ENCODE measurements around the gene IFT80. TPM values are rescaled to one million over a fixed set of nuclear protein-coding genes. Genes with fewer than 3 reads are reported as not detected.

Gene IFT80
- total RNA-seq, 1 experiment from 2014 or later: 13.5 TPM

DNA sequence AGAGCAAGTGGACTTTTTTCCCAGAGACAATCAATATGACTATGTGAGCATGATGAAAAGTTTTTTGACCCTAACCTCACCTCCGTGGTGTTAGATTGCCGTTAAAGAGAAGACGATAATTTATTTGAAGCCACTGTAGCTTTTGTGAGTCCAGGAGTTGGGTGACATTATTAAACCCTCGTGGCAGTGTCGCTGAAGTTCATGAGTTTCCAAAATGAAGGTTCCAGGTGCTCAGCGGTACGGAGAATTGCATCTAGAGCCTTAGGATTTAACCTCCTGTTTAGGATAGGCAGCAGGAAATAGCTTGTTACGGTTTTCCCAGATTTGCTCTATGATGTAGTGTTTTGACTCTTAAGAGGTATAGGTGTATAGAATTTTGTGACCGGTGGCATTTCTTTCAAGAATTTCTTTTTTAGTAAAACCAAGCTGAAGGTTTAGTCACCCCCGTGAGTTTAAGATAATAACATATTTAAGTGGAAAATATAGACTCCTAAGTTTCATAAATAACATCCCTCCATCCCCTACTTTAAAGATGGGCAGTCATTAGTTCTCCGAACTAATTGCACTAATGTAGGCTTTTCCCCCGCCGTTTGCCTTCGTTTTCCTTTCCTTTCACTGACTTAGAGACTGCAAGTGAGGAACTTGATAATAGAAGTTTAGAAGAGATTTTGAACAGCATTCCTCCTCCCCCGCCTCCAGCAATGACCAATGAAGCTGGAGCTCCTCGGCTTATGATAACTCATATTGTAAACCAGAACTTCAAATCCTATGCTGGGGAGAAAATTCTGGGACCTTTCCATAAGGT is 2.5 kb upstream of the IFT80 start:
- peak; percentile 74 for DNase-seq (ENCODE audit: low read depth)

DNA sequence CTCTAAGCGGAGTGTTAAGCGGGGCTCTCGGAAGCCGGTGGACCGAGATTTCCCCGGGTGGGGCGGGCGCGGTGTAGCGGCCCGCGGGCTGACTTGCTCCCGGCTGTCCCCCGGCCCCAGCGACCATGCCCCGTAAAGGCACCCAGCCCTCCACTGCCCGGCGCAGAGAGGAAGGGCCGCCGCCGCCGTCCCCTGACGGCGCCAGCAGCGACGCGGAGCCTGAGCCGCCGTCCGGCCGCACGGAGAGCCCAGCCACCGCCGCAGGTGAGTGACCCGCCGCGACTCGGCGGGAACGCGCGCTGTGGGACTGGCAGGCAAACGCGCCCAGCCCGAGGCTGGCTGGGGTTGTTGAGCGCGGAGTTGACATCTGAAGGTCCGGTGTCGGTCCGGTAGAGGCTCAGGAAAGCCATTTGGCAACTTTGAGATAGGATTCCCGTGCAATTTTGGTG is 1.7 kb upstream of the IFT80 start:
- no peak for DNase-seq (ENCODE audit: low read depth)

DNA sequence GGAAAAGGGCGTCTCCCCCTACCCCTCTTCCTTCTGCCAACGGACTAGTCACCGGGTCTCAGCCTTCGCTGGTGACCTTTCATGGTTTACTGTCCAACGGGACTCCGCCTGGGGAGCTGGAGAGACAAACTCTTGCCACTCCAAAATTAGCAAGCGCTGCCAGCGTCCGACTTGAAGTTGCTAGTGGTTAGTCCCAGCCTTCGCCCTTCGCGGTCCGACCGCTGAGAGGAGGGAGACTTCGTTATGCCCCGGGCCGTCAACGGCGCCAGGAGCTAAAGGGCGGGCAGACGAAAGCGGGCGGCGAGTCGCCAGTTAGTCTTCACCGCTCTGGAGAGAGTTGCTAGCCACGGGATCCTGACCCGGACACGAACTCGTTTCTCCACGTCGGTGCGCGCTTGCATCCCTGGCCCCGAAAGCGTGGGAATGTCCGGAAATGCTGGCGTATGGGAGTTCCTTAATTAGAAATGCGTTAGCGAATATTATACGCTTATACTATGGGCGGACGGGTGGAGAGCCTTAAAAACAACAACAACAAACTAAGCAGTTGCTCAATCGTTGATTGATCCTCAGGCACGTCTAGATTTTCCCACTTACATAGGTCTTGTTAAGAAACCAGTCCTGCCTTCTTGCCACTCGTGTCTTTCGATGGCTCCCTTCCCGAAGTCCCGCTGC is 1.1 kb upstream of the IFT80 start:
- DNase-seq (ENCODE audit: low read depth): peak; percentile 41

DNA sequence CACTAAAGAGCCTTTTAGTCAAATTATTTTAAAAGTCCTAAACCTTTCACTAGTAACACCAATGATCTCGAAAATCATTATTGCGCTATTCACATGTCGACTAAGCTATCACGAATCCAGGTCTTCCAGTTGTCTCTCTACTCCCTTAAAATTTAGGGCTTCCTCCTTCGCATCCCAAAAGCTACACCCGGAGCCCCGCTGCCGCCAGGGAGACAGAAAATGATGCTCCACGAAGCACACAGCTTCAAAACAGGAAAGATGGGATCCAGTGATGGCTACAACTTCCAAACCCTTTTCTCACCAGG is 253 bp downstream of the IFT80 start:
- no peak for DNase-seq (ENCODE audit: low read depth)

DNA sequence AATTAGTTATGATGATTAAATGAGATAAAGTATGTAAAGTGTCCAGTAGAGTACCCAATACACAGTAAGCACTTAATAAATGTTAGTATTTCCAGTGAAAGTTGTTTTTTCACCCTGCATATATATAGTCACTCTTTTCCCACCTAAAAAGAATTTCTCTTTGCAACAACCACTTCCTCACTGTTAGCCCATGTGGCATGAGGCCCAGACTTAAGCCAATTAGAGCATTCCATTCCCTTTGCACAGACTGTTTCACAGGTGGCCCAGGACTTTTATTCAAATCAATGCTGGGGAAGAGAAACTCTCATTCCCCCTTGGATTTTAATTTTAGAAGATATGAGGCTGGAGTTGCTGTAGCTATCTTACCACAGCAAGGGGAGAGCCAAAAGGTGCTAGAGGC is 3.7 kb downstream of the IFT80 start:
- peak; percentile 64 for DNase-seq (ENCODE audit: low read depth)

DNA sequence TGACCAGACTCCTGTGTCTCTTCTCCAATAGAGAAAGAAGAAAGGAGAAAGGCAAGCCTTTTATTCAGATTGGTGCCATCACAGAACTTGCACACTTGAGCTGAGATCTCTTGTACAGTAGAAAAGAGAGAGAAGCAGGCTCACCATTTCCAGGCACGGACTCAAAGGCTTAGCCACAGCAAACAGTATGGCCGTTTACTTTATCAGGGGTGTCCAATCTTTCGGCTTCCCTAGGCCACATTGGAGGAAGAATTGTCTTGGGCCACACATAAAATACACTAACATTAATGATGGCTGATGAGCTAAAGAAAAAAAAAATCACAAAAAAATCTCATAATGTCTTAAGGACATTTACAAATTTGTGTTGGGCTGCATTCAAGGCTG is 5.0 kb downstream of the IFT80 start:
- DNase-seq (ENCODE audit: low read depth): no peak

DNA sequence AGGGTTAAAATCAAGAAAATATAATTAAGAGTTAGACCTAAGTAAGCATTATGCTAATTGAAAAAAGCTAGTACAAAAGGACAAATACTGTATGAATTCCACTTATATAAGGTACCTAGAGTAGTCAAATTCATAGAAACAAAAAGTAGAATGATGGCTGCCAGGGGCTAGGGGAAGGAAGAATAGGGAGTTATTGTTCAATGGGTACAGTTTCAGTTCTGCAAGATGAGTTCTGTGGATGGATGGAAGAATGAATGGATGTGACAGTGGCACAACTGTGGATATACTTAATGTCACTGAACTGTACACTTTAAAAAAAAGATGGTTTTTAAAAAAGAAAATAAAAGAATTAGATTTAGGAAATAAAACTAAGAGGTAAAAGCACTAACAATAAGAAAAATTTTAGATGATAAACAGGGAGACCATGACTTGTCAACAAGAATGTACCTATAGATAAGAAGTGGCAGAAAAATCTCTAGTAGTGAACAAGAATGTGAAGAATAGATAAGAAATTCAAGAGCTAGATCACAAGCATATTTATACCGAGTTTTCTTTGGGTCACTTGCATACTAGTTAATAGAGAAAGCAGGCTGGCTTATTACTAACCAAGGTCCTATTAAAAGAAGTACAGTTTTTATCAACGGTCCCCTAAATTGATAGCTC is 5.5 kb downstream of the IFT80 start:
- no peak for DNase-seq (ENCODE audit: low read depth)

DNA sequence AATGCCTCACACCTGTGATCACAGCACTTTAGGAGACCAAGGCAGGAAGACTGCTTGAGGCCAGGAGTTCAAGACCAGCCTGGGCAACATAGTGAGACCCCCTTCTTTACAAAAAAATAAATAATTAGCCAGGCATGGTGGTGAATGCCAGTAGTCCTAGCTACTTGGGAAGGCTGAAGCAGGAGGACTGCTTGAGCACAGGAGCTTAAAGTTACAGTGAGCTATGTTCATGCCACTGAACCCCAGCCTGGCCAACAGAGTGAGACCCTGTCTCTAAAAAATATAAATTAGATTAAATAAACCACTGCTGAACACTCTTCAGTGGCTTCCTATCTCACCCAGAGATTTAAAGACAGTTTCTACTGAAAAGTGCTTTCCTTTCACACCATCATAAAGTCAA is 6.2 kb downstream of the IFT80 start:
- DNase-seq (ENCODE audit: low read depth): no peak

DNA sequence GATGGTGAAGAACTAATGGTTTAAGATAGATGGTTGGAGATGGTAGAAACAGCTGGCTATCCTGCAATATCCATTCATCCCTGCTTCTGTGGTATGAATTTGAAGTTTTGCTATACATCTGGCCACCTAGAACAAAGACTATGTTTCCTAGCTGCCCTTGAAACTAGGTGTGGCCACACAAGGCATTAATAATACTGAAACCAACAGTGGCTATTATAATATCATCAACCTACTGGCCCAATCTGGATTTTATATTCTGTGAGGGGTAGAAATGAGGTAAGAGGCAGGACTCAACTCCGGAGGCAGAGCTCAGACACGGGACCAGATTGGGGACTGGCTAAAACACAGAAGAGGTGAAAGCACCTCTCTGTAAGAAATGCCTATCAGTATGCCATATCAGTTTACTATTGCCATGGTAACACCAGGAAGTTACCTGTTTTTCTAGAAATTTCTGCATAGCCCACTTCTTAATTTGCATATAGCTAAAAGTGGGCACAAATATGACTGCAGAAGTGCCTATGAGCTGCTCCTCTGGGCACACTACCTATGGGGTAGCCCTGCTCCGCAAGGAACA is 8.4 kb downstream of the IFT80 start:
- DNase-seq (ENCODE audit: low read depth): no peak

DNA sequence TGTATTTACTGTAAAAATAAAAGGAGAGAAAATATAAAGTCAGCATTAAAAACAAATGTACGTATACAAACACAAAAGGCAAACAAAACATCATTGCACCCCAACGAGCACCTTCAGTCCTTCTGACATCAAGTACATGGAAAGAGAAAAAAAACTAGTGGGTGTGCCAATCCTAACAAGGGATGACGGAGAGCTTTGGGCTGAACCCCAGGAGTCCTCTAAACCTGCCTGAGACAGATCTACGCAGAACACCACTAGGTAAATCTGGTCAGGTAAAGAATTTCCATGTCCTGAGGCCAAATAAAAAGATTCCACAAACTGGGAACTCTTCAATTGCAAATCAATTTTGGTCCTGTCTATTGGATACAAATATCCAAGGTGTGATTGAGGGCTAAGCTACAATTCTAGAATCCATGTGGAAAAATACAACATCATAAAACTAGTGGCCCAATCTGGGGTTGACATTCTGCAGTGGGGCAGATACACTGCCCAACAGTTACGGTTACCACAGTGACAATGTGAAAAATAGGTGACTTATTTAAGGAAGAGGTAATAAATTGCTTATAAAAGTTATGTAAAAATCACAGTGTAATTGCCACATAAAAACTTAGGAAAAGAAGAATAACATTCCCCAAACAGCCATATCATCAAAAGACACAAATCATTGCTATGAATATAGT is 14.2 kb downstream of the IFT80 start:
- no peak for DNase-seq (ENCODE audit: low read depth)

DNA sequence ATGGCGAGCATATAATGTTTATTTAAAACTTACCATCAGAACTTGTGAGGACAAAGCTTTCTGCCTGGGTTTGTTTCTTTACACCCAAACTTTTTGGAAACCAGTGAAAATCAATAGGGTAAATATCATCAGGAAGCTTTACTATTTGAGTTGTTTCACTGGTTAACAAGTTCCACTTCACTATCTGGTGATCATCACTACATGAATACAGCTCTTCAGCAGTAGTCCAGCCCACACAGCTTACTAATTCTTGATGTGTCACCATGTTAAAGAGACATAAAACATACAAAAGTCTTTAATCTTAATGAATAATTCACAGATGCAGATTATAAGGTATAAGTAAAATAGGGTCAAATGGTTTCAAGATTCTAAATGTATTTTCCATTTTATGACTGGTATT is 17.6 kb downstream of the IFT80 start:
- no peak for DNase-seq (ENCODE audit: low read depth)

DNA sequence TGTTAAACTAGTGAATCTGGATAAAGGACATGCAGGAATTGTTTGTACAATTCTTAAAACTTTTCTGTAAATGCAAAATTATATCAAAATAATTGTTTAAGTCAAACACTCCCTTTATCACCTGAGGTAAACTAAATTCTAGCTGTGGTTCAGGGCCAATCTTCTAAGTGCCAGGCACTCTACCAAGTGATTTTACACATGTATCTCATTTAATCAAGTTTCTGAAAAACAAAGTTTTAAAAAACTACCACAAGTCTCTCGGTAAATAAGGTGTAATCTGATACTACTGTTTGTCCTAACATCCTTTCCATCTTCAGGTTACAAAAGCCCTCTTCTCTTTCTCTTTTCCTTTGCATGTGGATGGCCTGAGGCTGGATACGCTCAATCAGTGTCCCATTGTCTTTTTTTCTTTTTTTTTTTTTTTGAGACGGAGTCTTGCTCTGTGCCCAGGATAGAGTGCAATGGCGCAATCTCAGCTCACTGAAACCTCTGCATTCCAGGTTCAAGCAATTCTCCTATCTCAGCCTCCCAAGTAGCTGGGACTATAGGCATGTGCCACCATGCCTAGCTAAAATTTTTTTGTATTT is 19.3 kb downstream of the IFT80 start:
- no peak for DNase-seq (ENCODE audit: low read depth)

DNA sequence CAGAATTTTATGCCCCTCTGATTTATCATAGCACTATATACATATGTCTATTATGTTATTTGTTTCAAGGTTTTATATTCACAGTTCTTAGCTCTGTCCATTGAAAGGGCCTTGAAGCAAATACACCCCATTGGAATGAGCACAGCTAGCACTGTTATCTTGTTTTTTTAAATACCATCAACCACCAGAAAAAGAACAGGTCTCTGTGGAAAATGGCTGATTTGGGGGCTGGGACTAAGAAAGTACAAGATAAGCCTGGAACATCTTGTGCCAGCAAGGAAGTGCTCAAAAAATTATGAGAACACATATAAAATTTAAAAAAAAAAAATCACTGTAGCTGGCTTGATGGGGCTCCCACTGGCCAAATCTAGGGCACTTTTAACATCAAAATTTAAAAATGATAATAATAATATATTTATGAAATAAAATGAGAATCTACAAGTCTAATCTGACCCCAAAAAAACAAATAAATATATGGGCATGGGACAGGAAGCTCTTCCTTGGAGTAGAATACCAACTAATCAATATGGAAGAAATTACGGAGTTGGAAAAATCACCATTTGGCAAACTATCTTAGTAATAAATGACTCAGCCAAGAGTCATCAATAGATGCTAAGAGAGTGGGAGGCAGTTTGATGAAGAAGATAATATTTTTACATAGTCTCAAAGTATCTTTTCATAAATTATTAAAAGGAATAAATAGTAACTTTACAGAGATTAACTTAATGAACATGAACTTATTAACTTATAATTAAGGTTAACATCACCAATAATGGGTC is 20.5 kb downstream of the IFT80 start:
- DNase-seq (ENCODE audit: low read depth): no peak

DNA sequence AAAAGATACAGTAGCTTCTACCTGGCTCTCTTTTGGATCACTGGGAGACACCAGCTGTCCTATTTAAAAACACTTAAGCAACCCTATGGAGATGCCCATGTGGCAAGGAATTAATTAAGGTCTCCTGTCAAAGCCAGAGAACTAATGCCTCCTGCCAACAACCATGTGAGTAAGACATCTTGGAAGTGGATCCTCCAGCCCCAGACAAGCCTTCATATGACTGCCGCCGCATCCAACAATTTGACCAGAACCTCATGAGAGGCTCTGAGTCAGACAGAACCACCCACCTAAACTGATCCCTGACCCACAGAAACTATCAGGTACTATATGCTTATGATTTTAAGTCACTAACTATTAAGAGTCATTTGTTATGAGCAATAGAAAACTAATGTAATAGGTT is 22.3 kb downstream of the IFT80 start:
- DNase-seq (ENCODE audit: low read depth): no peak

DNA sequence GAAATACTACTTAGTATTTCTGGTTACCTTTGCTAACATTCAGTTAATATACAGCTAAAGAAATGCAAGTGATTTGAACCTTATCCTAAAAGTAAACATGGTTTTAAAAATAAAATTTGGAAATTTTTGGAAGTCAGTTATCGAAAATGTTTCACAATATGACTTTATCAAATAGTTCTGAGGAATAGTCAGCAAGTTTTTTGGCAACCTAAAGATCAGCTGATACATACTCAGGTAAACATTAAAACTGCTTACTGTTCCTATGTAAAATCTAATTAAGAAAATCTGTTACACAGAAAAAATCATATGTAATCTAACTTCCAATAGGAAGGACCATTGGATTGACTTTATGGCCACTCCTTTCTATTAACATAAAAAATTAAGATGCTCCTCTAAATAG is 24.1 kb downstream of the IFT80 start:
- no peak for DNase-seq (ENCODE audit: low read depth)

DNA sequence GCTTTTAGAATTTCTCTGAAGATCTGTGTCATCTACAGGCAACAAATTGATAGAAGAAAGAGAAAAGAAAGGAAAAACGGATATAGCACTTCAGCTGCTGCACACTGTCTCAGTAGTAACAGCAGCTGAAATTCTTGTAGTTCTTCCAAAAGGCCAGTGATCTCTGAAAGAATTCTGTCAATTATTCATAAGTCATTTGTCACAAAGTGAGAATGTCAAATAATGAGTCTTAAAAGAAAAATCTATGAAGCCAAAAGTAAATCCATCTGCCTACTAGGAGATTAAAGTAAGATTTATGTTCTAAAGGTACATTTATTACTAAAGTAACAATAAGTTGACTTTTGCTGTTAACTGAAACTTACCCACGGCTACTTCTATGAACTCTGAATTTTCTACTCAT is 24.6 kb downstream of the IFT80 start:
- DNase-seq (ENCODE audit: low read depth): no peak

DNA sequence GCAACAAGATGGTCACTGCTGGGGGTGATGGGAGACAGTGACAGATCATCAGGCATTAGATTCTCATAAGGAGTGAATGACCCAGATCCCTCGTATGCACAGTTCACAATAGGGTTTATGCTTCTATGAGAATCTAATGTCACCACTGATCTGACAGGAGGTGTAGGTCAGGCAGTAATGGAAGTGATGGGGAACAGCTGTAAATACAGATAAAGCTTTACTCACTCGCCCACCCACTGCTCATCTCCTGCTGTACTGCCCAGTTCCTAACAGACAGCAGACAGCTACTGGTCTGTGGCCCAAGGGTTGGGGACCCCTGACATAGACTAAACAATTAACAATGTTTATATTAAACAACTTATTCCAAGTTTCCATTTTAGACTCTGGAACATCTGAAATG is 25.4 kb downstream of the IFT80 start:
- DNase-seq (ENCODE audit: low read depth): no peak

DNA sequence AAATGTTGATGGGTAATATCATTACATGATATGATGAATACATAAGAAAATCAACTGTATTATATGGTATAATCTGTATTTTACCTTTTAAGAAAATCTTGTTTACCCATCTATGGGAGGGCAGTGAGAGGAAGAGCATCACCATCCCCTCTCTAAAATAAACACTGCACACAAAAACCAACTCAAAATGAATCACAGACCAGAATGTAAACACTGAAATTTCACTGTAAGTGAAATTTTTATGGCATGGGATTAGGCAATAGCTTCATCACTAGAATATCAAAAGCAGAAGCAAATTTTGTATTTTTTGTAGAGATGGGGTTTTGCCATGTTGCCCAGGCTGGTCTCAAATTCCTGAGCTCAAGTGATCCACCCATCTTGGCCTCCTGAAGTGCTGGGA is 26.2 kb downstream of the IFT80 start:
- peak; percentile 58 for DNase-seq (ENCODE audit: low read depth)

DNA sequence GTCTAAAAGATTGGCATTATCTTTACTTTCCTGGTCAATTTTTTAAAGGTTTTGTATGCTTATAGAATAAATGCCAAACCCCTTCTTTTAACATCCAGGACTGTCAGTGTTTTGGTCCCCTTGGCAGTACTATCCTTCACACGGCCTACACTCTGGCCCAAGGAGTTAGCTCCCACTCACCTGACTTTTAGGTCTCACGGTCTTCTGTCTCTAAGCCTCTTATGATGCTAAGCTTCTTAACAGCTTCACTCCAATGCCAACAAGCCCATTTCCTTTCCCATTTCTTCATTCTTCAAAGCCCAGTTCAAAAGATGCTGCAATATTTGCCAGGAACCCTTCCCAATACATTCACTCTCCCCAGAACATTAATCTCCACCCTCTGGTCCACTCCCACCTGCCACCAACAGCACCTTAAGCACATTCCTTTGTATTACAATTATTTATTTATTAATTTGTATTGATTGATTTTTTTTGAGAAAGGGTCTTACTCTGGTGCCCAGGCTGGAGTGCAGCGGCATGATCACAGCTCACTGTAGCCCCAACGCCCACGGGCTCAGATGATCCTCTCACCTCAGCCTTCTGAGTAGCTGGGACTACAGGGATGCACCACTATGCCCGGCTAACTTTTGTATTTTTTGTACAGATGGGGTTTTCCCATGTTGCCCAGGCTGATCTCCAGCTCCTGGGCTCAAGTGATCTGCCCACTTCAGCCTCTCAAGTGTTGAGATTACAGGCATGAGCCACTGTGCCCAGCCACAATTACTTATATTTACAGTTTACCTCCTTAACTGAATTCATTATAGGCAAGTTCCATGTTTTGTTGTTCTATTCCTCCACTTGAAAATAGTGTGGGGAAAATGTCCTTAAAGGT is 27.8 kb downstream of the IFT80 start:
- no peak for DNase-seq (ENCODE audit: low read depth)

DNA sequence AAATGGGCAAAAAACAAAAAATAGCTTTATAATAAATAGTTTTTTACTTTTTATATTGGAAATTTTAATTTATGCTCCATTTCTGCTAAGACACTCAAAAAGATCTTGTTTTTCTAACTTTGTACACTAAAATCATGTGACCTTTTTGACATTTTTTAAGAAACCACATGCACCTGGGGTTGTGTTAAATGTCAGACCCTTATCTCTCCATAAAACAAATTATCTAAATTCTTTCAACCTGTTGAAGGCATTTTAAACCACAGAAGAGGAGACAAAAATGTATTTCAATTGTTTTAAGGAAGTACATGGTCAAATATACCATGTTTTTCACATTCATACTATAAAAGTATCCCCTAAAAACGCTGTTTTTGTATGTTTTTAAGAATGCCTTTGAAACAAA is 29.2 kb downstream of the IFT80 start:
- DNase-seq (ENCODE audit: low read depth): no peak
